ENCODE data around the gene CDK15. TPM values are rescaled to one million over a fixed set of nuclear protein-coding genes. Genes with fewer than 3 reads are reported as not detected.
"Not testable (repeated sequence)": the region's sequence is repeated elsewhere in the genome, so short reads cannot be mapped to it uniquely, and the experiment has no call there.

Gene CDK15
- total RNA-seq, 1 donor from 2014 or later, result not detected

GRCh38 chr2:201789395-201789794 is 16.9 kb upstream of the CDK15 start:
- intact Hi-C loops (cut with micrococcal nuclease), result no loop called here

- intact Hi-C loops (cut with micrococcal nuclease), result no loop called here
These were observed 16.0 kb upstream of the CDK15 start for GRCh38 chr2:201790291-201790690.

GRCh38 chr2:201790989-201791388 is 15.3 kb upstream of the CDK15 start:
- intact Hi-C loops (cut with micrococcal nuclease), result no loop called here

- intact Hi-C loops (cut with micrococcal nuclease), result no loop called here
These were observed 12.7 kb upstream of the CDK15 start for GRCh38 chr2:201793631-201794030.

- intact Hi-C loops (cut with micrococcal nuclease), result no loop called here
These were observed 12.0 kb upstream of the CDK15 start for GRCh38 chr2:201794294-201794693.

GRCh38 chr2:201795607-201796477 is 10.5 kb upstream of the CDK15 start:
- intact Hi-C loops (cut with micrococcal nuclease), result loop anchor here (5.0 kb wide), 1 partner anchor 386 kb away; no protein-coding TSS in a partner anchor

GRCh38 chr2:201796478-201796865 is 9.9 kb upstream of the CDK15 start:
- intact Hi-C loops (cut with micrococcal nuclease), result loop anchor here (5.0 kb wide), 1 partner anchor 386 kb away; no protein-coding TSS in a partner anchor

- intact Hi-C loops (cut with micrococcal nuclease), result loop anchor here (5.0 kb wide), 1 partner anchor 385 kb away; no protein-coding TSS in a partner anchor
These were observed 9.0 kb upstream of the CDK15 start for GRCh38 chr2:201797175-201797840.

GRCh38 chr2:201798252-201798913 is 8.0 kb upstream of the CDK15 start:
- intact Hi-C loops (cut with micrococcal nuclease), result loop anchor here (5.0 kb wide), 1 partner anchor 384 kb away; no protein-coding TSS in a partner anchor

GRCh38 chr2:201798914-201799285 is 7.4 kb upstream of the CDK15 start:
- intact Hi-C loops (cut with micrococcal nuclease), result loop anchor here (5.0 kb wide), 1 partner anchor 383 kb away; no protein-coding TSS in a partner anchor

- intact Hi-C loops (cut with micrococcal nuclease), result no loop called here
These were observed 1.2 kb downstream of the CDK15 start for GRCh38 chr2:201807452-201807999.

GRCh38 chr2:201808027-201808426 is 1.7 kb downstream of the CDK15 start:
- intact Hi-C loops (cut with micrococcal nuclease), result no loop called here

- intact Hi-C loops (cut with micrococcal nuclease), result no loop called here
These were observed 3.3 kb downstream of the CDK15 start for GRCh38 chr2:201809633-201810032.

- intact Hi-C loops (cut with micrococcal nuclease), result not testable (repeated sequence)
These were observed 4.3 kb downstream of the CDK15 start for GRCh38 chr2:201810604-201811003.

- intact Hi-C loops (cut with micrococcal nuclease), result no loop called here
These were observed 7.8 kb downstream of the CDK15 start for GRCh38 chr2:201813996-201814760.

- intact Hi-C loops (cut with micrococcal nuclease), result no loop called here
These were observed 10.6 kb downstream of the CDK15 start for GRCh38 chr2:201816657-201817575.

GRCh38 chr2:201820383-201821007 is 14.2 kb downstream of the CDK15 start:
- intact Hi-C loops (cut with micrococcal nuclease), result no loop called here

- intact Hi-C loops (cut with micrococcal nuclease), result no loop called here
These were observed 14.7 kb downstream of the CDK15 start for GRCh38 chr2:201821080-201821479.

GRCh38 chr2:201824212-201824611 is 17.9 kb downstream of the CDK15 start:
- intact Hi-C loops (cut with micrococcal nuclease), result no loop called here
